ENCODE results near the gene HNF4A.

The HNF4A gene

DNA sequence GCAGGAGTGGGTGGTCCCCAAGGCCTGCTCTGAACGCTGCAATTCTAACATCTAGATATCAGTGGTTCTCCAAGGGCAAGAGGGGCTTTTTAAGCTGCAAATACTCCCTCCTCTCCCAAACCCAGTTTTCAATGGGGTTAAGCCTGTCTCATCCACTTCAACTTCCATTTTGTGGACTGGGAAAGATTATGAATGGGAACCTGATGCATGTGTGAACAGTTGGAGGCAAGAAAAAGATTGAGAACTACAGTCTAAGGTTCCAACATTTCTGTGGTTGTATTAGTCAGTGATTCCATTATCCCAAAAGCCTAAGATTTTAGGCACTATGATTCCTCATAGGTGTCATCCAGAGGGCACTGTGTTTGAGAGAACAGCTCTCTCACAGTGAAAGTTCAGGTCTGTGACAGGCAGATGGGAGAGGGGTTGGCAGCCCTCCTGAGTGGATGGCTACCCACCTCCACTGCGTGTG, 53.7 kb downstream of the HNF4A start:
- H3K4me3 ChIP-seq (ENCODE audit: low read depth, low read length) = no peak overlapping the region
- DNase-seq (ENCODE audit: low read depth) = no peak
- TF ChIP-seq MYC (IDR thresholded peaks at IDR 0.05; ENCODE audit: low read depth, low read length) (no peak), POLR2A (IDR thresholded peaks at IDR 0.05; ENCODE audit: extremely low read depth, insufficient read length) (no peak)
- TF ChIP-seq, protein P1, sequence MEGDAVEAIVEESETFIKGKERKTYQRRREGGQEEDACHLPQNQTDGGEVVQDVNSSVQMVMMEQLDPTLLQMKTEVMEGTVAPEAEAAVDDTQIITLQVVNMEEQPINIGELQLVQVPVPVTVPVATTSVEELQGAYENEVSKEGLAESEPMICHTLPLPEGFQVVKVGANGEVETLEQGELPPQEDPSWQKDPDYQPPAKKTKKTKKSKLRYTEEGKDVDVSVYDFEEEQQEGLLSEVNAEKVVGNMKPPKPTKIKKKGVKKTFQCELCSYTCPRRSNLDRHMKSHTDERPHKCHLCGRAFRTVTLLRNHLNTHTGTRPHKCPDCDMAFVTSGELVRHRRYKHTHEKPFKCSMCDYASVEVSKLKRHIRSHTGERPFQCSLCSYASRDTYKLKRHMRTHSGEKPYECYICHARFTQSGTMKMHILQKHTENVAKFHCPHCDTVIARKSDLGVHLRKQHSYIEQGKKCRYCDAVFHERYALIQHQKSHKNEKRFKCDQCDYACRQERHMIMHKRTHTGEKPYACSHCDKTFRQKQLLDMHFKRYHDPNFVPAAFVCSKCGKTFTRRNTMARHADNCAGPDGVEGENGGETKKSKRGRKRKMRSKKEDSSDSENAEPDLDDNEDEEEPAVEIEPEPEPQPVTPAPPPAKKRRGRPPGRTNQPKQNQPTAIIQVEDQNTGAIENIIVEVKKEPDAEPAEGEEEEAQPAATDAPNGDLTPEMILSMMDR (IDR thresholded peaks at IDR 0.05; ENCODE audit: low read depth, low read length) = no peak
- TF ChIP-seq, protein P2, sequence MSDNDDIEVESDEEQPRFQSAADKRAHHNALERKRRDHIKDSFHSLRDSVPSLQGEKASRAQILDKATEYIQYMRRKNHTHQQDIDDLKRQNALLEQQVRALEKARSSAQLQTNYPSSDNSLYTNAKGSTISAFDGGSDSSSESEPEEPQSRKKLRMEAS (IDR thresholded peaks at IDR 0.05; ENCODE audit: low read depth, low read length) = no peak

DNA sequence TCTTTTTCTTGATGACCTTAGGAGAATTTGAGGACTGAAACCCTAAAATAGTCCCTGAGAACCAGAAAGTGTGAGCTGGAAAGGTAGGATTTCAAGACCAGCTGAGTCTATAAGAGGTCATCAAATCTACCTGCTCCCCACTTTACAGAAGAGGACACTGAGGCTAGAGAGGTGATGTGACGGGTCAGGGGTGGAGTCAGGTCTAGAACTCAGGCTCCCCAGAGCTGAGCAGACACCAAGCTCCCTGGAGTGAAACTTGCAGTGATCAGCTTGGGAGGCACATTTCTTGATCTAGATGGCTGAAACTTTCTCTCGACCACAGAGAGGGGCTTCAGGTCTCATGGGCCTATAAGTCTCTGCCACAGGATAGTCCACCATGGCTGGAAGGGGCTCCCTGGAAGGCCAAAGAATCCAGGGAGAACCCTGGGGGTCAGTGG, 55.1 kb downstream of the HNF4A start:
- no peak for DNase-seq (ENCODE audit: low read depth)
- TF ChIP-seq, protein P2 (IDR thresholded peaks at IDR 0.05; ENCODE audit: low read depth, low read length) = no peak
- TF ChIP-seq POLR2A (IDR thresholded peaks at IDR 0.05; ENCODE audit: extremely low read depth, insufficient read length) (no peak), MYC (IDR thresholded peaks at IDR 0.05; ENCODE audit: low read depth, low read length) (no peak)
- TF ChIP-seq, protein P1 (IDR thresholded peaks at IDR 0.05; ENCODE audit: low read depth, low read length) = no peak
- no peak overlapping the region for H3K4me3 ChIP-seq (ENCODE audit: low read depth, low read length)

DNA sequence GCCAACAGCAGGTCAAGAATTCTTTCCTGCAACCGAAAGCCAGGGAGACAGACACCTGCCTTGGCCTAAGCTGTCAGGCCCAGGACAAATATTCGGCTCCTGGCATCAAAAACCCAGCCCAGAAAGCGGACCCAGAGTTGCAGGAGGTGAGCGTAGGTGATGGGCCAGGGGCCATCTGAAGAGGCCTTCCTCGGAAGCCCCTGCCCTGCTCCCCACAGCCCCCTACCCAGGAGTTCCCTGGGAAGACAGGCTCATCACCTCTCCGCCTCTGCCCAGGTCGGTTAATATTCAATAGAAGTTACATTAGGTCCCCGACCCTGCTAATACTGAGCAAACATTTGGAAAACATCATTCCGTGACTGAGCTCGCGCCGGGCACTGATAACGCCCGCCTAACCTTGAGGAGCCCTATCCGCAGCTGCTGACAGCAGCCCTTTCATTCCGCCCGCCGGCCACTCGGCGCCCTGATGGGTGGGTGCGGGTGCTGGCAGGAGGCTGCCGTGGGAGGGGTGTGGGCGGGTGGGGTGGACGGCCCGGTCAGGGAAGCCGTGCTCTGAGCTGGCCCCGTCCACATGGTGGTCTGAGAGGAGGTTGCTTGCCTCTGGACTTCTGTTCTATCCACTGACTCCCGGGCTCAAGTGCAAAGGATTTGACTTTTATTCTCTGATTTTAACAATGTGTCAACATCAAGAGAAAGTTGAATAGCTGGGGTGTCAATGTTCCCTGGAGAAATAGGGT, 55.7 kb downstream of the HNF4A start:
- no peak for DNase-seq (ENCODE audit: low read depth)
- H3K4me3 ChIP-seq (ENCODE audit: low read depth, low read length) = no peak overlapping the region
- TF ChIP-seq, protein P1 (IDR thresholded peaks at IDR 0.05; ENCODE audit: low read depth, low read length) = no peak
- TF ChIP-seq POLR2A (IDR thresholded peaks at IDR 0.05; ENCODE audit: extremely low read depth, insufficient read length) (no peak), MYC (IDR thresholded peaks at IDR 0.05; ENCODE audit: low read depth, low read length) (no peak)
- TF ChIP-seq, protein P2 (IDR thresholded peaks at IDR 0.05; ENCODE audit: low read depth, low read length) = no peak

DNA sequence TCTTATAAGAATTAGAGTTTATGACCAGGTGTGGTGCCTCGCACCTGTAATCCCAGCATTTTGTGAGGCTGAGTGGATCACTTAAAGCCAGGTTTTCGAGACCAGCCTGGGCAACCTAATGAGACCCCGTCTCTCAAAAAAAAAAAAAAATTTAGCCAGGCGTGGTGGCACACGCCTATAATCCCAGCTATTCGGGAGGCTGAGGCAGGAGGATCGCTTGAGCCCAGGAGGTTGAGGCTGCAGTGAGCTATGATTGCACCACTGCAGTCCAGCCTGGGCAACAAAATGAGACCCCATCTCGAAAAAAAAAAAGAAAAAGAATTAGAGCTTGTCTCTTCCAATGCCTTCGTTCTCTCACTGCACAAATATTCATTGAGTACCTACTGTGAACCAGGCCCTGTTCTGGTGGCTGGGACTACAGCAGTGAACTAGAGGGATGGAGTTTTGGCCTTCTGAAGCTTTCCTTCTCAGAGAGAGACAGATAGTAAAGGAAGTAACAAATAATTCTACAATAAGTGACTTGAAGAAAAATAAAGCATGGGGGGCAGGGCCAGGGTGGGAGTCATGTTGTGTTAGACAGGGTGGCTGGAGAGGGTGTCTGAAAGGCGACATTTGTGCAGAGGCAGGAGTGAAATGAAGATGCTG, 56.4 kb downstream of the HNF4A start:
- H3K4me3 ChIP-seq (ENCODE audit: low read depth, low read length) = no peak overlapping the region
- no peak for DNase-seq (ENCODE audit: low read depth)
- TF ChIP-seq MYC (IDR thresholded peaks at IDR 0.05; ENCODE audit: low read depth, low read length) (no peak), POLR2A (IDR thresholded peaks at IDR 0.05; ENCODE audit: extremely low read depth, insufficient read length) (no peak)
- TF ChIP-seq, protein P2 (IDR thresholded peaks at IDR 0.05; ENCODE audit: low read depth, low read length) = no peak
- TF ChIP-seq, protein P1 (IDR thresholded peaks at IDR 0.05; ENCODE audit: low read depth, low read length) = no peak

DNA sequence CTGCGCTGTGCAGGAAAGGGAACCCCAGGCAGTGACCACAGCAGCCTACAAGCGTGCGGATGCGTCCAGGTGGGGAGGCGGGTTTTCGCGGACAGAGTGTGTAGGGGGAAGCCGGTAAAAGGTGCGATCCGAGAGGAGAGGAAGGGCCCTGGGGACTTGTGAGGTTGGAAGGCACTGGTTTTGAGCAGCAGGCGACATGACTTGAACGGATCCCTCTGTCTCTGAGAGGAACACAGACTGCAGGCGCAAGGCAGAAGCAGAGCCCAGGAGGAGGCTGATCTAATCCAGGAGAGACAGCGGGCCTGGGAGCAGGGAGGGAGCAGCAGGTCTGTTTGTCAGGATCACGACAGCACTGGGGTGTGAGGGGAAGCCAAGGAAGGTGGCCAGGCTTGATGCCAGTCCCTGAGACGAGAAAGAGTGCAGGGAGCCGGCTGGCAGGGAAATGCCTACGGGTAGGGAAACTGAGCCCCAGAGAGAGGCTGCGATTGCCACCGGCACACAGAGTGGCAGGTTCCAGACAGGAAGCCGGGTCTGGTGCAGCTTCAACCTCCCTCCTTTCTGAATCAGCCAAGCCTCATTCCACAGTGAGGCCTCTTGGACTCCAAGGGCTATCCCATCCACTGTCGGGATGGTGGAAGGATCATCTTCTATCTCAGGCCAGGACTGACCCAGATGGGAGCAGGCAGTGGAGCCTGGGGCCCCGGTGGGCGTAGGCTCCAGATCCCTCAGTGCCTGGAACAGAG, 57.1 kb downstream of the HNF4A start:
- DNase-seq (ENCODE audit: low read depth) = no peak
- TF ChIP-seq MYC (IDR thresholded peaks at IDR 0.05; ENCODE audit: low read depth, low read length) (no peak), POLR2A (IDR thresholded peaks at IDR 0.05; ENCODE audit: extremely low read depth, insufficient read length) (no peak)
- TF ChIP-seq, protein P2 (IDR thresholded peaks at IDR 0.05; ENCODE audit: low read depth, low read length) = no peak
- TF ChIP-seq, protein P1 (IDR thresholded peaks at IDR 0.05; ENCODE audit: low read depth, low read length) = no peak
- no peak overlapping the region for H3K4me3 ChIP-seq (ENCODE audit: low read depth, low read length)

All from NB4 (cell line).